ENCODE results near the gene PAX8.

Gene PAX8

DNA sequence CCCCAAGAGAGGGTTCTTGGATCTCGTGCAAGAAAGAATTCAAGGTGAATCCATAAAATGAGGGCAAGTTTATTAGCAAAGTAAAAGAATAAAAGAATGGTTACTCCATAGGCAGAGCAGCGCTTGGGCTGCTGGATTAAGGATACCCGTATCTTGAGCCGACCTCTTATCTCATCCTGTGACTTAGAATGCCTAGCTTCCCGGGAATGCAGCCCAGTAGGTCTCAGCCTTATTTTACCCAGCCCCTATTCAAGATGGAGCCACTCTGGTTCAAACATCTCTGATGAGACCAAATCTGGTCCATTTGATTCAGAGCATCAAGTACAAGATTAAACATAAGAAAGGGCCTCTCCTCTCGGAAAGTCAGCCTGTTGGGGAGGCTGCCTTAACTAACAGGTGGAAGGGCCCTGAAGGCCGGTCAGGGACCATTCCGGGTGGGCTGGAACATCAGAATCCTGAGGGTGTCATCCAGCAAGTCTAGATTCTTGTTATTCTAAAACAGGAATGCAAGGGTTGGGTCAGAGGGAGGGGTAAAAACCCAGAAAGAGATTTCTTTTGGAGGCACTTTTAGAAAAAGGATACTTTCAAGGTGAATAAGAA, 99.2 kb downstream of the PAX8 start:
- DNase-seq, result no peak

GRCh38 chr2:113178891-113179290, 99.8 kb downstream of the PAX8 start:
- DNase-seq, result peak; percentile 55

DNA sequence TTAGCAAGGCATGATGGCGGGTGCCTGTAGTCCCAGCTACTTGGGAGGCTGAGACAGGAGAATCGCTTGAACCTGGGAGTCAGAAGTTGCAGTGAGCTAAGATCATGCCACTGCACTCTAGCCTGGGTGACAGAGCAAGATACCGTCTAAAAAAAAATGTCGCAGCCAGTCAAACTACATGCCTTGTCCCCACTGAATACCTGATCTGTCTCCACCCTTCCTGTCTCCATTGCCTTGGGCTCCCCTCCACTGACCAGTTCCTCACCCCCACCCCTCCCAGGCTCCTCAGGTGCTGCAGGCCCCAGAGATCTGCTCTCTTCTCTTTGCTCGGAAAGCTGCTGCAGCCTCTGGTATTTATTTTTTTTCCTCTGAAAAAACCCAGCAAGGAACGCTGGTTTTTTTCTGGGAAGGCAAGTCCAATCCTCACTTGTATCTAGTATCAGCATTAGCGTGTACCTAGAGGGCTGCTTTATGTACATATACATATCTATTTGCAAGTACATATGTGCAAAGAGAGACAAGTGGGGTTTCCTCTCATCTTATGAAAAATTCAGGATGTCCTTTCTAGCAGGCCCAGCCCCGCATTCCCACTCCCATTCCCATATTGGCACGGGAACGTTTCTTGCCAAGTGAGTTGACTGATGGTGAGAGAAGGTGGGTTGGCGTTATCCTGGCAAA, 100.5 kb downstream of the PAX8 start:
- DNase-seq, result no peak

- DNase-seq, result no peak
Measured at GRCh38 chr2:113176696-113177355, 101.9 kb downstream of the PAX8 start.

DNA sequence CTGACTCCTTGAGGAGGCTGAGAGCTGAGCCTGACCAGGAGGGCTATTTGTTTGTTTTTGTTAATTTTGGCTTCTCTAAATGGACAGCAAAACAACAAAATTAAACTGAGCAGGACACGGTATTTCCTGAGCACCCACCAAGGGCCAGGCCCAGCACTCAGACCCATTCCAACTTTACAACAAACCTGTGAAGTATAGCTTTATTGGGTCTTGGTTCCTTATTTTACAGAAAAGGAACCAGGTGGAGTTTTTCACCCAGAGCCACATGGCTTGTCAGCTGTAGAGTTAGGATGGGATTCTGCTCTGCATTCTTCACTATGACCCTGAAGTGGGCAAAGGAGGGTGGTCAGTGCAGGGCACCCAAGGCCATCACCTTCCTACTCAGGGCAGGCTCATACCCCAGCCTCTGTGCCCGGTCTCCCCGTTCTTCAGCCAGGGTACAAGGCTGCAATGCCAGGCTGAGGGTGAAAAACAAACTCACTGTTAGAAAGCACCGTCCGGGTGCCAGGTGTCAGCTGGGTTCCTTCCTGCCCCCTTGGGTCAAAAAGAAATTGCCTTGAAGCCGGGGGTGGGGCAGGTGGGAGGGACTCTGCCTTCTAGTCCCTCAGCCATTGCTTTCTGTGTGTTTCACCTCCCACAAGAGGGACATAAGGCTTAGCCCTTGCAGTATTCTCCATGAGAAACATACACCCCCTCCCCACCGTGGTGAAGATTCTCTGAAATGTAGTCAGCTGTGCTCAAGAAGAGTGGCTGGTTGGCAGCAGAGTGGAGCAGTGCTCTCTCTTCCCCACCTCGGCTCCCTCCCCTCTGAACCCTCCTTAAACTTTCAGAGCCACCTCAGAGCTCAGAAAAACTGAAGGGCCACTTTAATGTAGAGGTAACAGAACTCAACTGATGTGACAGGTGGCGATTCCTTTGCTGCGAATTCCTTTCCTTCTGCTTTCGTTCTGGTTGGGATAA, 102.7 kb downstream of the PAX8 start:
- DNase-seq, result peak; percentile 61

DNA sequence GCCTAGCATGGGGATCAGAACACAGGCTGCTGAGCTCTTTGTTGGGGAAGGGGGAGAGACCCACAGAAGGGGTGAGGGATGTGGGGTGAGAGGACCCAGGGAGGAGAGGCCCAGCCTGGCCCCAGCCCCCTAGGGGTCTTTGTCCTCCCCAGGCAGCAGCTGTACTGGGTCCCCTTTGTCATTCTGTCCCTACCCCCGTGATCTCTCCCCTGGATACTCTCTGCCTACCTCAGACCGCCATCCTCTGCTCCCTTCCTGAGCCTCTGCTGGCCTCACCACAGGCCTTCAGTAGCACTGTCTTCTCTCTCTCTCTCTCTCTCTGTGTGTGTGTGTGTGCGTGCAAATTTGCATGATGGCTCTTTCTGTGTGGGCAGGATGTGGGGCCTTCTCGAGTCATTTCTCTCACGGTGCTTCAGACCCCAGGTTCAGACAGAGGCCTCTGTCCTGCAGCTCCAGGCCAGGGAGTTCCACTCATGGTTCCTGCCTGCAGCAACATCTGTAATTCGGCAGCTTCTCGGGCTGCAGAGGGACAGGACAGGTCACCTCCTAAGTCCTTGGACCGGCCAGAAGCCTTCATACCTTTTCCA, 103.6 kb downstream of the PAX8 start:
- peak; percentile 90 for DNase-seq

- peak; percentile 36 for DNase-seq
Measured at GRCh38 chr2:113174376-113174750, 104.4 kb downstream of the PAX8 start.

GRCh38 chr2:113173542-113174375, 105.0 kb downstream of the PAX8 start, which contains the start of gene PSD4:
Gene PSD4, plus strand, starts transcription at chr2:113173971. Its CDS starts 8,486 bp downstream, at chr2:113182457.
- DNase-seq, result peak; percentile 94

DNA sequence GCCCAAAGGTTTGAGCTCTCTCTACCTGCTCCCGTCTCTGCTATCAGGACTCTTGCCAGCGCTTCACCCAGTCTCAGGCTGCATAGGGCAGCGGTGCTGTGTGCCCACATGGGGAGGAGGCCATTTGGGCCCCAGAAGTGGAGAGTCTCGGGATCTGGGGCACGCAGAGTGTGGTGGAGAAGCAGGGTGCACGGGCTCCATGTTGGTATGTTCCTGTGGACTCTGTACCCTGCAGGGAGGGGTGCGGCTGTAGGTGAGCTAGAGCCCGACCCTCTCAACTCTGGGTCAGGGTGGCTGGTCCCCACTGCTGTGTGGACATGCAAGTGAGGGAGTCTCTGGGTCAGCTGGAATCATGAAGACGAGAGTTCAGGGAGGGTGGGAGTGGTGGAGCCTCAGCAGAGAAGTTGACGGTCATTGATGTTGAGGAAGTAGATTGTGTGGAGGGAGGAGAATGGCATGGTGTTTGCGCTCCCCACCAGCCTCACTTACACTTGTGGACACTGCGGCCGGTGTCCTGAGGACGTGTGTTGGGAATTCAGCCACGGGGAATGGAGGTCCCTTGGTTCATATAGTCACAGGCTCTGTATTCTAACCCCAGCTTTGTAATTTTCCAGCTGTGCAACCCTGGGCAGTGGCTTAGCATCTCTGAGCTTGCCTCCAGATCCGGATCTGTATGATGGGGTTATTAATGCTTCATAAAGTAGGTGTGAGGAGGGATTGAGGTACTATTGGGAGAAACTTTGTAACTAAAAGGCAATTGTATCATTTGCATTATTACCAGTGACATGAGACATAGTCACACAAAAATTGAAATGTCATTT, 105.8 kb downstream of the PAX8 start:
- DNase-seq, result no peak

DNA sequence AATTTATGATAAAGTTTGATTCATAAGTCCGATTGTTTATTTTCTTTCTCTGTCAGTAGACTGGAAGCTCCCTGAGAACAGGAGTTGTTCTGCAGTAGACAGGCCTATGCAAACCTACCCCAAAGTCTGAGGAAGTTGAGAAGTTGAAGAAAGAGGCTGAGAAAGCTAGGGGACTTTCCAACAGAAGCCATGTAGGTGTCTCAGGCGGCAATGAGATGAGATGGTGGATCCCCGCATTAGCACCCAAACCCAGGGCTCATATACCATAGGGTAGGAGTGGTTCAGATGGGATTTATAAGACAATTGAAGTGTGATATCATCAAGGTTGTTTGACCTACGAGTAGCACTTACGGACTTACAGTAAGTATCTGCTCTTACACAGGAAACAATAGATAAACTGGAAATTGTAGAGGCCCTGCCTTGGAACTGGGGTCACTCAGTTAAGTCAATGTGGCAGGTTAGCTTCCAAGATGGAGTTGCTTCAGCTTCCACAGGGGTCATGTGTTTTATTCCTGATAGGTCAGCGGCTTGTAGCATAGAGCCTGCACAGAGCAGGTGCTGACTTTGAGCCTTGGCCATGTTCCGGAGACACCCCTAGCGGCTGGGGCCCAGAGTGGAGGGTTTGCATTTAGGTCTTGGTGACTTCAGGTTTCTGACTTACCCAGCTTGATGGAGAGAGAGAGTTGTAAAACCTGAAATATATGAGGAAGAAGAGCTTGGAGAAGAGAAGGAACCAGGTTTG, 107.2 kb downstream of the PAX8 start:
- no peak for DNase-seq

DNA sequence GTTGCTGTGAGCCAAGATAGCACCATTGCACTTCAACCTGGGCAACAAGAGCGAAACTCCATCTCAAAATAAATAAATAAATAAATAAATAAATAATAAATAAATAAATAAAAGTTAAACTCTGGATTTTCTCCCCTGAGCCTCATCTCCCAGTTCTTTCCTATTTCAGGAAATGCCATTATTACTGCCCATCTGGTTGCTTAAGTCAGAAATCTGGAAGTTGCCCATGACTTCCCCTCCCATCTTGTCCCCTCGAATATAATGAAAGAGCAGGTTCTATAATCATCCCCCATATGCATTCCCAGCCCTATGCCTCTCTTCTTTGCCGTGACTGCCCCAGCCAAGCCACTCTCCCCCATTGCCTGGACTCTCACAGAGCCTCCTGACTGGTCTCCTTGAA, 109.1 kb downstream of the PAX8 start:
- DNase-seq, result no peak

DNA sequence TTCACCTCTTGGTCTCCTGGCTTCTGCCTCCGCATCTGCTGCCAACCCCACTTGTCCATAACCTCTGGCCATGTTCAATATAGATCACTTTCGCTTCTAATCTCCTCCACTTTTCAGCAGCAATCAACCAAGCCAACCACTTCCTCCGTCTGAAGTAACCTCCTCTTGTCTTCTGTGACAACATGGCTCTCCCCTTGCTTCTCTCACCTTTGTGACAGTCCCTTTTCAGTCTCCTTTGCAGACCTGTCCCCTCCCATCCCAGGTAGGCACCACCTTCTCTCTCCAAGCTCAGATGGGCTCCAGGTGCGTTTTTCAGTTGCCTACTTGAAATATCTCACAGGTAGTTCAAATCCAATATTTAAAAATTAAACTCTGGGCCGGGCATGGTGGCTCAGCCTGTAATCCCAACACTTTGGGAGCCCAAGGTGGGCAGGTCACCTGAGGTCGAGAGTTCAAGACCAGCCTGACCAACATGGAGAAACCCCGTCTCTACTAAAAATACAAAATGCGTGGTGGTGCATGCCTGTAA, 109.7 kb downstream of the PAX8 start:
- peak; percentile 48 for DNase-seq

GRCh38 chr2:113167962-113168340, 110.8 kb downstream of the PAX8 start:
- DNase-seq, result no peak

GRCh38 chr2:113167115-113167932, 111.4 kb downstream of the PAX8 start:
- peak; percentile 56 for DNase-seq

DNA sequence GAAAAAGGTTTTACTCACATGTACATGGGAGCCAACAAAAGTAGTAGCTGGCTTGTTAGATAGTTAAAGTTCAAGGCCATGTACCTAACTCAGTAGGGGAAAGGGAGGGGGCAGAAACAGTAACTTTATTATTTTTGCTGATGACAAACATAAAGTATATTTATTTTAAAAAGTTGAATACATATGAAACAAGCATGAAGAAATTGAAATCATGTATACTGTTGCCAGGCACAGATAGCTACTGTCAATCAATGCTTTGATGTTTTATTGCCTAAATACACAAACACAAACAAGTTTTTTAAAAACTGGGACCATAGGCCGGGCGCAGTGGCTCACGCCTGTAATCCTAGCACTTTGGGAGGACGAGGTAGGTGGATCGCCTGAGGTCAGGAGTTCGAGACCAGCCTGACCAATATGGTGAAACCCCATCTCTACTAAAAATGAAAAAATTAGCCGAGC, 112.5 kb downstream of the PAX8 start:
- DNase-seq, result no peak
